GM12874 (cell line): ENCODE data around the gene L3MBTL4.

Experiments used
- CTCF ChIP-seq: IDR thresholded peaks from 2 replicates; pipeline ENCODE4 v1.5.1; 2011; ENCODE audit warnings: low read depth, mild to moderate bottlenecking, control low read depth, low read length, moderate library complexity; ENCODE audit not compliant: insufficient read depth

Gene L3MBTL4

GRCh38 chr18:6368017-6368416 lies 46.7 kb downstream of the L3MBTL4 start:
- no peak for TF ChIP-seq CTCF

GRCh38 chr18:6367208-6367607 lies 47.5 kb downstream of the L3MBTL4 start:
- TF ChIP-seq CTCF = no peak

GRCh38 chr18:6366776-6367175 lies 47.9 kb downstream of the L3MBTL4 start:
- no peak for TF ChIP-seq CTCF

GRCh38 chr18:6365385-6365784 lies 49.3 kb downstream of the L3MBTL4 start:
- TF ChIP-seq CTCF = no peak

- no peak for TF ChIP-seq CTCF
These were observed 51.5 kb downstream of the L3MBTL4 start for GRCh38 chr18:6363216-6363615.

DNA sequence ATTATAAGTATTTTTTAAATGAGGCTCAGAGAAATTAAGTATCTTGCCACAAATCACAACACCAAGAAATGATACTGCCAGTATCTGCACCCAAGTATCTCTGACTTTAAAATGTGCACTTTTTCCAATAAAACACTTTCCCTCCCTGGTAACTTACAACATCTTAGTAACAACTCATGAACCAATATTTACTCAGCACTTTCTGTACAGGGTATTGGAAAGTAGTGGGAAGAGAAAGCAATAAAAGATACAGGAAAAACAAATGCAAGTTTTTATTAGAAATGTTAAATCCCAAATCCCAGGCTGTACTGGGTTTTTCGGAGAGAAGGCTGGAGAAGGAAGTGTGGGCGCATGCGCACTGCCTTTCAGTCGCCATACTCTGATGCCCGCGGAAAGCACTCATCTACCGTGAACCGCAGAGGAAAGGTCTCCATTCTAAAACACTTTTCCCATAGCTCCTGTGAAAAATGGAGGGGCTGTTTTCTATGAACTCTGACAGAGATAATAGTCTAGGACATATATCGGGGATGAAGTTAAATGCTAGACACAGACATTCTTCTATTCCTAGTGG lies 52.1 kb downstream of the L3MBTL4 start:
- TF ChIP-seq CTCF = no peak

DNA sequence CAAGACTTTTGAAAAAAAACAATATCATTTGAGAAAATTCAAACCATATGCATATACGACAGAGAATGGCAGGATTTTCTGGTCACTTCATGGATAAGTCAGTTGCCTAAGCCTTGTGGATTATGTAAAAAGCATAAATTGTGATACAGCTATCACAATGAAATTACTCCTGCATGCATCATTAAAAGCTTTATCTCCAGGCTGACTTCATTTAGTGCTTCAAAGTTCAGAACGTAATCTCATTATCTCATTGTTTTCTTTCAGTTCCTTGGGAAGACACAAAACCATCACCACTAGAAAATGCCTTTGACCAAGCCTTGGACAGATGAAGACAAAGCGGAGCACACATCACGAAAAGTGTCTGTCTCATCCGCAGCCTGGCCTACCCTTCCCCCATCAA lies 57.0 kb downstream of the L3MBTL4 start:
- no peak for TF ChIP-seq CTCF
